Measurements from ENCODE around the gene RFX2.
"Not testable (repeated sequence)": the region's sequence is repeated elsewhere in the genome, so short reads cannot be mapped to it uniquely, and the experiment has no call there.

RFX2 gene

GRCh38 chr19:6076291-6076665, 34.0 kb downstream of the RFX2 start:
- H3K27ac ChIP-seq: no peak overlapping the region
- no peak for TF ChIP-seq ZFX (IDR thresholded peaks at IDR 0.05; ENCODE audit: borderline replicate concordance)
- TF ChIP-seq CTCF (IDR thresholded peaks at IDR 0.05): no peak

DNA sequence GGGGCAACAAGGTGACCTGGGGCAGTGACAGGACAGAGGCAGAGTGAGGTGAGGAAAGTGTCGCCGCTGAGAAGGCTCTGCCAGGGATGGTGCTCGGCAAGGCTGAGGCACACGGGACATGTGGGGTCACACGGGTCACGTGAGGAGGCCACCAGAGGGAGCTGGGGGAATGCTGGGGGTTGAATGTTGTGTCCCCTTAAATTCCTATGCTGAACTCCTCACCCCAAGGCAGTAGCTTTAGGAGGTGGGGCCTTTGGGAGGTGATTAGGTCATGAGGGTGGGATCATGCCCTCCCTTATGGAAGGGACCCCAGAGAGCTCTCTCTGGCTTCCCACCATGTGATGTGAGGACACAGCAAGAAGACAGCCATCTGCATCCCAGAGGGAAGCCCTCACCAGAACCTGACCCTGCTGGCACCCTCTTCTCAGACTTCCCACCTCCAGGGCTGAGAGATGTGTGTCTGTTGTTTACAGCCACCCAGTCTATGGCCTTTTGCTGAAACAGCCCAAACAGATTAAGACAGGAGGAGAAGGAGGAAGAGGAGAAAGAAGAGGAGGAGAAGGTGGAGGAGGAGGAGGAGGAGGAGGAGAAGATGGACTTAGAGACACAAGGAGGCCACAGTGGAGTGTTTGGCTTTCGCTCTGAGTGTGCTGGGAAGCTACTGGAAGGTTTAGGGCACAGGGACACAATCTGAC, 35.4 kb downstream of the RFX2 start:
- no peak for TF ChIP-seq CTCF (IDR thresholded peaks at IDR 0.05)
- TF ChIP-seq ZFX (IDR thresholded peaks at IDR 0.05; ENCODE audit: borderline replicate concordance): no peak
- no peak overlapping the region for H3K27ac ChIP-seq

- no peak for TF ChIP-seq ZFX (IDR thresholded peaks at IDR 0.05; ENCODE audit: borderline replicate concordance)
- no peak for TF ChIP-seq CTCF (IDR thresholded peaks at IDR 0.05)
- H3K27ac ChIP-seq: no peak overlapping the region
These were observed 36.2 kb downstream of the RFX2 start for GRCh38 chr19:6073858-6074708.

- not testable (repeated sequence) for H3K27ac ChIP-seq
These were observed 37.1 kb downstream of the RFX2 start for GRCh38 chr19:6073233-6073632.

DNA sequence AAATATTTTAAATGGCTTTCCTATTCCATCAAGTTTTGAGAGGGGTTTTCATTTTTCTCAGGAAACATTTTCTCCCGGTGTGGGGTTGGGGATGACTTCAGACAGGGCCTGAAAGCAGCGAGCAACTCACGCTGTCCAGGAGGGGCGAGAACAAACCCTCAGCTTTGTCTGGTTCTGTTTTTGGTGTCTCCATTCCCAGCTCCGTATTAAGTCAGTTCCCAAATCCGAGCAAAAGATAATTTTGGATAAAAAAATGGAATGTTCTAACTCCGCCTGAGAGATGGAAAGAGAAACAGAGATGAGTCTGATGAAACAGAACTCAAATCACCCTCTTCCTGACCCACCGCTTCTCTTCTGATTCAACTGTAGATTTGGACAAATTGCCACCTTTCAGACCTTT, 38.4 kb downstream of the RFX2 start:
- H3K27ac ChIP-seq: no peak overlapping the region
- TF ChIP-seq ZFX (IDR thresholded peaks at IDR 0.05; ENCODE audit: borderline replicate concordance) (no peak), CTCF (IDR thresholded peaks at IDR 0.05) (no peak)

- no peak for TF ChIP-seq CTCF (IDR thresholded peaks at IDR 0.05)
- no peak for TF ChIP-seq ZFX (IDR thresholded peaks at IDR 0.05; ENCODE audit: borderline replicate concordance)
- no peak overlapping the region for H3K27ac ChIP-seq
These were observed 39.4 kb downstream of the RFX2 start for GRCh38 chr19:6070720-6071485.

- H3K27ac ChIP-seq: no peak overlapping the region
These were observed 40.1 kb downstream of the RFX2 start for GRCh38 chr19:6070207-6070681.

More at GRCh38 chr19:6070207-6070681, 40.1 kb downstream of the RFX2 start:
- TF ChIP-seq CTCF (IDR thresholded peaks at IDR 0.05) (no peak), ZFX (IDR thresholded peaks at IDR 0.05; ENCODE audit: borderline replicate concordance) (no peak)

Data from 22Rv1 (cell line).